A673 (cell line): ENCODE measurements around the gene MS4A7. TPM values are rescaled to one million over a fixed set of nuclear protein-coding genes. Genes with fewer than 3 reads are reported as not detected.
"Not testable (repeated sequence)": the region's sequence is repeated elsewhere in the genome, so short reads cannot be mapped to it uniquely, and the experiment has no call there.

Experiments used
- BruUV-seq: library from RNA; stranded (reverse); fragments of 400-500 nt; replicated peaks from 2 replicates; lab custom pipeline; 2021; lab: Mats Ljungman, UMichigan
- CTCF ChIA-PET: fragments of 300-600 bp; sonication (Branson Sonifier 250); formaldehyde crosslinking; loops from one replicate; lab custom pipeline; 2022; ENCODE audit warnings: antibody characterized with exemption; lab: Charles Lee
- POLR2A ChIA-PET: fragments of 300-600 bp; sonication (Branson Sonifier 250); formaldehyde crosslinking; loops from one replicate; lab custom pipeline; 2022; ENCODE audit warnings: antibody characterized with exemption; ENCODE audit not compliant: low non-redundant PET; lab: Charles Lee
- DNase-seq: peaks from one replicate; pipeline ENCODE4 v3.0.0-alpha.2; 2015; ENCODE audit warnings: low spot score
- H3K27ac ChIP-seq: fragments of 200-600 bp; sonication (generic); 2 replicates; pipeline ENCODE4 v1.5.1; 2016; ENCODE audit warnings: mixed run types, low read depth, mild to moderate bottlenecking, mixed read lengths, antibody characterized with exemption, low read length; ENCODE audit not compliant: poor library complexity, severe bottlenecking
- H3K27me3 ChIP-seq: fragments of 200-600 bp; sonication (generic); replicated peaks from 2 replicates; pipeline ENCODE4 v1.6.1; 2017; ENCODE audit warnings: mixed run types, low read depth, mild to moderate bottlenecking, mixed read lengths, antibody characterized with exemption, low read length; ENCODE audit not compliant: insufficient read depth, poor library complexity
- H3K36me3 ChIP-seq: fragments of 200-600 bp; sonication (generic); 2 replicates; pipeline ENCODE4 v1.6.1; 2016; ENCODE audit warnings: mixed run types, mild to moderate bottlenecking, mixed read lengths, antibody characterized with exemption, low read length; ENCODE audit not compliant: insufficient read depth, poor library complexity, severe bottlenecking
- H3K4me1 ChIP-seq: fragments of 200-600 bp; sonication (generic); 2 replicates; pipeline ENCODE4 v1.6.1; 2017; ENCODE audit warnings: mixed run types, mild to moderate bottlenecking, mixed read lengths, antibody characterized with exemption, low read length; ENCODE audit not compliant: insufficient read depth, poor library complexity, severe bottlenecking
- H3K4me3 ChIP-seq: fragments of 200-600 bp; sonication (generic); 2 replicates; pipeline ENCODE4 v1.5.1; 2016; ENCODE audit warnings: low read depth, mixed run types, mild to moderate bottlenecking, mixed read lengths, low read length; ENCODE audit not compliant: poor library complexity, severe bottlenecking
- H3K9me3 ChIP-seq: fragments of 200-600 bp; sonication (generic); 2 replicates; pipeline ENCODE4 v1.6.1; 2016; ENCODE audit warnings: mixed run types, low read depth, mild to moderate bottlenecking, mixed read lengths, antibody characterized with exemption, low read length; ENCODE audit not compliant: poor library complexity, severe bottlenecking
- CTCF ChIP-seq: fragments of 300-800, 200-600 bp; sonication (generic); conservative IDR thresholded peaks from 2 replicates; pipeline ENCODE4 v1.5.1; 2017; ENCODE audit warnings: low read depth, mild to moderate bottlenecking, antibody characterized with exemption, low read length, moderate library complexity, mixed read lengths
- EZH2 ChIP-seq: fragments of 200-600 bp; sonication (generic); IDR thresholded peaks from 2 replicates; pipeline ENCODE4 v1.6.1; 2017; ENCODE audit warnings: borderline replicate concordance, low read depth, mild to moderate bottlenecking, mixed read lengths, antibody characterized with exemption, low read length; ENCODE audit not compliant: poor library complexity, severe bottlenecking
- intact Hi-C: fragments of 100-400 bp; cut with micrococcal nuclease; formaldehyde crosslinking; loops from one replicate; pipeline ENCODE4 v1.10.0; 2022; ENCODE audit not compliant: unreplicated experiment
- total RNA-seq: library from RNA; stranded (reverse); gene quantifications from 2 replicates; pipeline ENCODE4 v1.2.3, GENCODE V29; 2021

The MS4A7 gene
- total RNA-seq, 1 experiment from 2014 or later = not detected

DNA sequence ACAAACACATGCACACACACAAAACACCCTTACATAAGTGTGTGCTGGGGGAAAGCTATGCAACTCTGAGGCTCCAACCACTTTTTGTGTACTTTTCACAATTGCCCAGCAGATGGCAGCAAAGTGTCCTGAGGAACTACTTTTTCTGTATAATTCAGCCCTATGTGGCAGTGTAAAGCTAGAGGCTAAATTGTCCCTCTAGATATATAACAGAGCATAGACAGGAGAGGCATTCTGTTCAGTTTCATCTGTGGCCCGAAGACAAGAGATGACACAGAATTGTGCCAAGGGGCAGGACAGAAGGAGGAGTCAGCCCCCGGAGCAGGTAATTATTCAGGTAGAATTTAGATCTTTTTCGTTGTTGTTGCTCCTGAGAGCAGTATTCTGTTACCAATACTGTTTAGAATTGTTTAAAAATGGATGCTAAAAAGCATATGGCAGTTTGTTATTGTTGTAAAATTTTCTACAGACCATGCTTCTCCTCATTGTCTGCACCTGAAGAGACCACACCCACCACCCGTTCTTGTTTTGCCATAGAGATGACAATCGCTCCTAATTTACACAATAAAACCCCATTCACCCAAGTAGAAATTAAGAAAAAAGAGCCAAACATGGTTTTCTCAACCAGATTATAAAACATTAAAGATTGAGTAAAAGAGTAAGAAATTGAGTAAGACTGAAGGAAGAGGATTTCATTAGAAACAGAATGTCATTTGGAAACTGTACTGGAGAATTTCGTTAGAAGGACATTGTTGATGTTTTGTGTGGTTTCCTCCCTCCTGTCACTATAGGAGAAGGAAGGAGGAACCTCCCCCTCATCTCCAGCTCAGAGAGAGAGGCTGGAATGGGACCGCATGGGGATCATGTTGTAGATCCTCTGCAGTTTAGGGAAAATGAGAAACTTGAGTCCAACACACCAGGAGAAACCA lies 14.5 kb upstream of the MS4A7 start:
- intact Hi-C loops = loop anchor here (1.0 to 5.0 kb wide), 2 partner anchors 123 to 254 kb away; no protein-coding TSS in a partner anchor
- CTCF ChIA-PET = interaction anchor here (0.5 to 1.1 kb wide), 8 partner anchors 18 to 577 kb away, joined by 3 to 16 read pairs (median 4); no protein-coding TSS in a partner anchor
- Histone ChIP-seq H3K4me3 (no peak overlapping the region), H3K4me1 (no peaks in the 10 kb centered on the region), H3K36me3 (no peaks in the 10 kb centered on the region), H3K27ac (no peak overlapping the region), H3K9me3 (no peaks in the 10 kb centered on the region), H3K27me3 (peaks cover 17% of the 10 kb centered on the region)
- POLR2A ChIA-PET = no interaction called here
- TF ChIP-seq CTCF (peak; percentile 84), EZH2 (no peak)
- no TSS peak for BruUV-seq
- DNase-seq = peak; percentile 78

GRCh38 chr11:60366262-60366904 lies 11.9 kb upstream of the MS4A7 start:
- POLR2A ChIA-PET, H3K36me3 ChIP-seq, intact Hi-C loops, CTCF ChIA-PET, H3K27ac ChIP-seq, H3K9me3 ChIP-seq, BruUV-seq, H3K4me3 ChIP-seq, H3K4me1 ChIP-seq, DNase-seq: not testable (repeated sequence)
- H3K27me3 ChIP-seq = peaks cover 31% of the 10 kb centered on the region

DNA sequence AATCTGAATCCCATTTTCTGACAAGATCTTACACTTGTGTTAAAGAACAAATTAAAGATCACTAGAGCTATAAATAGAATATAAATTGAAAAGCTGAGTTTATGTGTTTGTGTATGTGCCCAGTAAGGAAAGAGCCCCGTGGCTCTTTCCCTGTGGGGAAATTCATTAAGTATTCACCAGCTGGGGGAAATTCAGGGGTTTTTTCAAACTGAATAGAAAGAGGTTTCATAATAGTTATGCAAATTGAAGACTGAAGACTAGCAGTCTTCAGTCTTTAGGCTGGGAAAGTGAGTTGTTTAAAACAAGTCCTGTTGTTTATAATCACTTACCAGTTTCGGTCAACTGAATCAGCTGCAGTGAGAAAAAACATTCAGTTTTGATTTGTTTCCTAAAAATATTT lies 11.3 kb upstream of the MS4A7 start:
- H3K4me3 ChIP-seq = no peak overlapping the region
- intact Hi-C loops = no loop called here
- CTCF ChIA-PET = no interaction called here

More for the DNA sequence above, 11.3 kb upstream of the MS4A7 start:
- Histone ChIP-seq H3K9me3 (no peaks in the 10 kb centered on the region), H3K27me3 (peaks cover 37% of the 10 kb centered on the region), H3K36me3 (no peaks in the 10 kb centered on the region), H3K27ac (no peak overlapping the region), H3K4me1 (no peaks in the 10 kb centered on the region)
- POLR2A ChIA-PET = no interaction called here
- TF ChIP-seq EZH2 (no peak), CTCF (no peak)
- DNase-seq = peak; percentile 18
- no TSS peak for BruUV-seq
